ENCODE data around the gene PDXP. TPM values are rescaled to one million over a fixed set of nuclear protein-coding genes. Genes with fewer than 3 reads are reported as not detected.

PDXP gene
- total RNA-seq, 1 donor from 2014 or later: 13.3 TPM

GRCh38 chr22:37657590-37658132, 862 bp upstream of the PDXP start:
- TF ChIP-seq CTCF (IDR thresholded peaks at IDR 0.05; ENCODE audit: insufficient read depth, low read length, poor library complexity, severe bottlenecking): no peak
- Histone ChIP-seq H3K27me3 (ENCODE audit: control insufficient read depth, insufficient read depth, low read length) (no peaks in the 10 kb centered on the region), H3K4me3 (ENCODE audit: low read depth, low read length) (peak overlapping the region; percentile 41), H3K36me3 (ENCODE audit: control insufficient read depth, insufficient read depth, low read length) (peaks cover 1% of the 10 kb centered on the region)
- no peak for DNase-seq (ENCODE audit: low read depth)

GRCh38 chr22:37659066-37659896, 758 bp downstream of the PDXP start:
- no peak for TF ChIP-seq CTCF (IDR thresholded peaks at IDR 0.05; ENCODE audit: insufficient read depth, low read length, poor library complexity, severe bottlenecking)
- no peaks in the 10 kb centered on the region for H3K36me3 ChIP-seq (ENCODE audit: control insufficient read depth, insufficient read depth, low read length)
- DNase-seq (ENCODE audit: low read depth): no peak
- no peaks in the 10 kb centered on the region for H3K27me3 ChIP-seq (ENCODE audit: control insufficient read depth, insufficient read depth, low read length)
- peak overlapping the region; percentile 73 for H3K4me3 ChIP-seq (ENCODE audit: low read depth, low read length)

GRCh38 chr22:37659897-37660708, 1.6 kb downstream of the PDXP start:
- no peak for TF ChIP-seq CTCF (IDR thresholded peaks at IDR 0.05; ENCODE audit: insufficient read depth, low read length, poor library complexity, severe bottlenecking)
- no peaks in the 10 kb centered on the region for H3K36me3 ChIP-seq (ENCODE audit: control insufficient read depth, insufficient read depth, low read length)
- no peak for DNase-seq (ENCODE audit: low read depth)
- peak overlapping the region; percentile 73 for H3K4me3 ChIP-seq (ENCODE audit: low read depth, low read length)
- no peaks in the 10 kb centered on the region for H3K27me3 ChIP-seq (ENCODE audit: control insufficient read depth, insufficient read depth, low read length)

- TF ChIP-seq CTCF (IDR thresholded peaks at IDR 0.05; ENCODE audit: insufficient read depth, low read length, poor library complexity, severe bottlenecking): no peak
- H3K27me3 ChIP-seq (ENCODE audit: control insufficient read depth, insufficient read depth, low read length): no peaks in the 10 kb centered on the region
- H3K36me3 ChIP-seq (ENCODE audit: control insufficient read depth, insufficient read depth, low read length): peaks cover under 1% of the 10 kb centered on the region
- no peak overlapping the region for H3K4me3 ChIP-seq (ENCODE audit: low read depth, low read length)
- no peak for DNase-seq (ENCODE audit: low read depth)
Measured at GRCh38 chr22:37660709-37661045, 2.2 kb downstream of the PDXP start.

- Histone ChIP-seq H3K36me3 (ENCODE audit: control insufficient read depth, insufficient read depth, low read length) (peaks cover 1% of the 10 kb centered on the region), H3K27me3 (ENCODE audit: control insufficient read depth, insufficient read depth, low read length) (no peaks in the 10 kb centered on the region), H3K4me3 (ENCODE audit: low read depth, low read length) (no peak overlapping the region)
- TF ChIP-seq CTCF (IDR thresholded peaks at IDR 0.05; ENCODE audit: insufficient read depth, low read length, poor library complexity, severe bottlenecking): peak; percentile 57
- no peak for DNase-seq (ENCODE audit: low read depth)
Measured at GRCh38 chr22:37661160-37661924, 2.8 kb downstream of the PDXP start.
